A673 (cell line): ENCODE results near the gene TNP2. TPM values are rescaled to one million over a fixed set of nuclear protein-coding genes. Genes with fewer than 3 reads are reported as not detected.
A peak's percentile ranks its signal among the peaks of the same experiment; 100 is the strongest.

ENCODE experiments used
- BruUV-seq: library from RNA; stranded (reverse); fragments of 400-500 nt; replicated peaks from 2 replicates; lab custom pipeline; 2021; lab: Mats Ljungman, UMichigan
- CTCF ChIA-PET: fragments of 300-600 bp; sonication (Branson Sonifier 250); formaldehyde crosslinking; loops from one replicate; lab custom pipeline; 2022; ENCODE audit warnings: antibody characterized with exemption; lab: Charles Lee
- POLR2A ChIA-PET: fragments of 300-600 bp; sonication (Branson Sonifier 250); formaldehyde crosslinking; loops from one replicate; lab custom pipeline; 2022; ENCODE audit warnings: antibody characterized with exemption; ENCODE audit not compliant: low non-redundant PET; lab: Charles Lee
- DNase-seq: peaks from one replicate; pipeline ENCODE4 v3.0.0-alpha.2; 2015; ENCODE audit warnings: low spot score
- H3K27ac ChIP-seq: fragments of 200-600 bp; sonication (generic); 2 replicates; pipeline ENCODE4 v1.5.1; 2016; ENCODE audit warnings: mixed run types, low read depth, mild to moderate bottlenecking, mixed read lengths, antibody characterized with exemption, low read length; ENCODE audit not compliant: poor library complexity, severe bottlenecking
- H3K27me3 ChIP-seq: fragments of 200-600 bp; sonication (generic); replicated peaks from 2 replicates; pipeline ENCODE4 v1.6.1; 2017; ENCODE audit warnings: mixed run types, low read depth, mild to moderate bottlenecking, mixed read lengths, antibody characterized with exemption, low read length; ENCODE audit not compliant: insufficient read depth, poor library complexity
- H3K36me3 ChIP-seq: fragments of 200-600 bp; sonication (generic); 2 replicates; pipeline ENCODE4 v1.6.1; 2016; ENCODE audit warnings: mixed run types, mild to moderate bottlenecking, mixed read lengths, antibody characterized with exemption, low read length; ENCODE audit not compliant: insufficient read depth, poor library complexity, severe bottlenecking
- H3K4me1 ChIP-seq: fragments of 200-600 bp; sonication (generic); 2 replicates; pipeline ENCODE4 v1.6.1; 2017; ENCODE audit warnings: mixed run types, mild to moderate bottlenecking, mixed read lengths, antibody characterized with exemption, low read length; ENCODE audit not compliant: insufficient read depth, poor library complexity, severe bottlenecking
- H3K4me3 ChIP-seq: fragments of 200-600 bp; sonication (generic); 2 replicates; pipeline ENCODE4 v1.5.1; 2016; ENCODE audit warnings: low read depth, mixed run types, mild to moderate bottlenecking, mixed read lengths, low read length; ENCODE audit not compliant: poor library complexity, severe bottlenecking
- H3K9me3 ChIP-seq: fragments of 200-600 bp; sonication (generic); 2 replicates; pipeline ENCODE4 v1.6.1; 2016; ENCODE audit warnings: mixed run types, low read depth, mild to moderate bottlenecking, mixed read lengths, antibody characterized with exemption, low read length; ENCODE audit not compliant: poor library complexity, severe bottlenecking
- EZH2 ChIP-seq: fragments of 200-600 bp; sonication (generic); IDR thresholded peaks from 2 replicates; pipeline ENCODE4 v1.6.1; 2017; ENCODE audit warnings: borderline replicate concordance, low read depth, mild to moderate bottlenecking, mixed read lengths, antibody characterized with exemption, low read length; ENCODE audit not compliant: poor library complexity, severe bottlenecking
- intact Hi-C: fragments of 100-400 bp; cut with micrococcal nuclease; formaldehyde crosslinking; loops from one replicate; pipeline ENCODE4 v1.10.0; 2022; ENCODE audit not compliant: unreplicated experiment
- total RNA-seq: library from RNA; stranded (reverse); gene quantifications from 2 replicates; pipeline ENCODE4 v1.2.3, GENCODE V29; 2021
- TF ChIP-seq, protein P1 (sequence below): fragments of 300-800, 200-600 bp; sonication (generic); conservative IDR thresholded peaks from 2 replicates; pipeline ENCODE4 v1.5.1; 2017; ENCODE audit warnings: low read depth, mild to moderate bottlenecking, antibody characterized with exemption, low read length, moderate library complexity, mixed read lengths

Gene TNP2
- total RNA-seq, 1 experiment from 2014 or later: not detected

DNA sequence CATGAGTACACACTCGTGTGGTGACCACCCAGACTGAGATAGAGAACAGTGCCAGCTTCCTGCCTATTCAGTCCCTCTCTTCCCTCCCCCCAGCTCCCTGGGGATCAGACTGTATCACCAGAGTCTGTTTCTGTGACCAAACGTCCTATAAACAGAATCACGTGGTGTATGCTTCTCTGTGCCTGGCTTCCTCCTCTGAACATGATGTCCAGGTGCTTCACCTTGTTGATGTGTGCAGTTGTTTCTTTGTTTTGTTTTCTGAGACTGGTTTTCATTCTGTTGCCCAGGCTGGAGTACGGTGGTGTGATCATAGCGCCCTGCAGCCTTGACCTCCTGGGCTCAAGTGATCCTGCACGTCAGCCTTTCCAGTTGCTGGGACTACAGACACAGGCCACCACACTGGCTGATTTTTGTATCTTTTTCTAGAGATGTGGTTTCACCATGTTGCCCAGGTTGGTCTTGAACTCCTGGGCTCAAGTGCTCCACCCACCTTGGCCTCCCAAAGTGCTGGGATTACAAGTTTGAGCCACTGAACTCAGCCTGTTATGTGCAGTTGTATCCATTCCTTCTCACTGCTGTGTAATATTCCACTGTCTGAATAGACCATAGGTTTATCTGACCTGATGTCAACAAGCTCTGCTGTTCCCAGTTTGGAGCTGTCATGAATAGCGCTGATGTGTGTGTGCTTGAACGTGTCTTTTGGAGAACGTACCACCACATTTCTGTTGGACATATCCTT lies 40.9 kb upstream of the TNP2 start:
- no TSS peak for BruUV-seq
- intact Hi-C loops: no loop called here
- H3K4me3 ChIP-seq: no peak overlapping the region
- CTCF ChIA-PET: no interaction called here
- H3K27ac ChIP-seq: no peak overlapping the region
- TF ChIP-seq EZH2: no peak
- DNase-seq: peak; percentile 39
- H3K9me3 ChIP-seq: no peaks in the 10 kb centered on the region
- H3K4me1 ChIP-seq: peaks cover 7% of the 10 kb centered on the region
- POLR2A ChIA-PET: no interaction called here
- H3K36me3 ChIP-seq: no peaks in the 10 kb centered on the region
- H3K27me3 ChIP-seq: no peaks in the 10 kb centered on the region

DNA sequence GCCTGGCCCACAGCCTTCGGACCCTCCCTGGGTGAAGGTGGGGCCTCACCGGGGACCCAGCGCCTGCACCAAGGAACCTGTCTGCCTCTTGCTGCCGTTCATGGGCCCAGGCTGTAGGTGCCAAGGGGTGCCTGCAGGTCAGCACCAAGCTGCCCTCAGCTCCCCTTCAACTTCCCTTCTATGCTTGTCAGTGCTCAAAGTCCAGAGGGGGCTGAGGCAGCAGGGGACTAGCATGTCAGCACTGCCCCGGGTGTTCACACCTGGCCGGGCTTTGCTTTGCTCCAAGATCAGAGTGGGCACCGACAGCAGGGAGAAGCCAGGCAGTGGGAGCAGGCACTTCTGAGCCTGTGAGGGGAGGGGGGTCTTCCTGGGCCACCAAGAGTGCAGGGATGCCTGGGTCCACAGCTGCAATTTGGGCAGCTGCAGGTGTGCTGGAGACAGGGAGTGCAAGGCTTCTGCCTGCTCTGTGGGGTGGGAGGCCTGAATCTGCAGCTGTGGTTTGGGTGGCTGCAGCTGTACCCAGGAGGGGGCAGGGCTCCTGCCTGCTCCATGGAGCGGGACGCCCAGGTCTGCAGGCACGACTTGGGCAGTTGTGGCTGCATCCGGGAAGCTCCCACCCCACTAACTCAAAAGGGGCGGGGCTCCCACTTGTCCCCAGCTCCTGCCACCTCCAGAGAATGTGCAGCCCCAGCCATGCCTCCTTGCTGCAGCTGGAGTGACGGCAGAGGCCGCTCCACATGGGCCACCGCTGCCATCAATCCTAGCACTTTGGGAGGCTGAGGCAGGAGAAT lies 39.6 kb upstream of the TNP2 start:
- DNase-seq: no peak

DNA sequence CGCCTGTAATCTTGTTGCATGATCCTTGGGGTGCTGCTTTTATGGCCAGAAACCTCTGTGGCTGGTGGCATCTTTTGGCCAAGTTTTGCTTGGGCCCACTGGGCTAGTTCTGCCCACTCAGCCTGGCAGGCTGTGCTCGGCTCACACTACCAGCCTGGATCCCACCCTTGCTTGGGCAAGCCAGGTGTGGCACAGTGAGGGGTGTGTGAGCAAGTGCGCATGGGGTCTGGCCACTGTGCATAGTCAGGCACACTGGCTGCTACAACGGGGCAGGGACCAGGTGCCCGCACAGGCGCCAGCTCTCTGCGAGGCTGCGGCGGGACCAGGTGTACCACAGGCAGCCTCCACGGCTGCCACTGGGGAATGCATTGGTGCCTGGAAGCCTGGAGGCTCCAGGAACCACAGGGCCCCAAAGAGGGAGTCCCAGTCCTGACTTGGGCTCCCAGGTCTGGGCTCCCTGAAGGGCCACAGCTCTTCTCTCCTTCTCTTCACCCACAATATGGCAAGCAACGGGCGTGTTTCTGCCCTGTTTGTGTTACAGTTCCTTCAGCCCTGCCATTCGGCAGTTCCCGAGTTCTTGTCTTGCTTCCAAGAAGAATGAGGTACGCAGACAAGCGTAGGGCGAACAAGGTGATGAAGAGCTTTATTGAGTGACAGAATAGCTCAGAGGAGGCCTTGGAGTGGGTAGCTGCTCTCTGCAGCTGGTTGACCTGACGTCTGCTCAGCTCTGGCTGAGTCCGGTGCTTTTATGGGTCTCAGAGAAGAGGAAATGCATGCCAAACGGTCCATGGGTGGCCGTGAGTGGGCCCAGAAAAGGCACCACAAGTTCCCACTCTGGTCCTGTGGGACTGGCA lies 38.7 kb upstream of the TNP2 start:
- no TSS peak for BruUV-seq
- H3K4me1 ChIP-seq: peaks cover 5% of the 10 kb centered on the region
- no peak overlapping the region for H3K4me3 ChIP-seq
- ChIA-PET CTCF (no interaction called here), POLR2A (no interaction called here)
- intact Hi-C loops: no loop called here
- TF ChIP-seq, protein P1, sequence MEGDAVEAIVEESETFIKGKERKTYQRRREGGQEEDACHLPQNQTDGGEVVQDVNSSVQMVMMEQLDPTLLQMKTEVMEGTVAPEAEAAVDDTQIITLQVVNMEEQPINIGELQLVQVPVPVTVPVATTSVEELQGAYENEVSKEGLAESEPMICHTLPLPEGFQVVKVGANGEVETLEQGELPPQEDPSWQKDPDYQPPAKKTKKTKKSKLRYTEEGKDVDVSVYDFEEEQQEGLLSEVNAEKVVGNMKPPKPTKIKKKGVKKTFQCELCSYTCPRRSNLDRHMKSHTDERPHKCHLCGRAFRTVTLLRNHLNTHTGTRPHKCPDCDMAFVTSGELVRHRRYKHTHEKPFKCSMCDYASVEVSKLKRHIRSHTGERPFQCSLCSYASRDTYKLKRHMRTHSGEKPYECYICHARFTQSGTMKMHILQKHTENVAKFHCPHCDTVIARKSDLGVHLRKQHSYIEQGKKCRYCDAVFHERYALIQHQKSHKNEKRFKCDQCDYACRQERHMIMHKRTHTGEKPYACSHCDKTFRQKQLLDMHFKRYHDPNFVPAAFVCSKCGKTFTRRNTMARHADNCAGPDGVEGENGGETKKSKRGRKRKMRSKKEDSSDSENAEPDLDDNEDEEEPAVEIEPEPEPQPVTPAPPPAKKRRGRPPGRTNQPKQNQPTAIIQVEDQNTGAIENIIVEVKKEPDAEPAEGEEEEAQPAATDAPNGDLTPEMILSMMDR: no peak
- no peak for TF ChIP-seq EZH2
- H3K9me3 ChIP-seq: no peaks in the 10 kb centered on the region
- no peak overlapping the region for H3K27ac ChIP-seq
- H3K27me3 ChIP-seq: no peaks in the 10 kb centered on the region
- DNase-seq: no peak
- H3K36me3 ChIP-seq: no peaks in the 10 kb centered on the region

More for the DNA sequence above, 39.6 kb upstream of the TNP2 start:
- ChIA-PET CTCF (no interaction called here), POLR2A (no interaction called here)
- BruUV-seq: no TSS peak
- no peak overlapping the region for H3K4me3 ChIP-seq
- no peaks in the 10 kb centered on the region for H3K9me3 ChIP-seq
- no peaks in the 10 kb centered on the region for H3K27me3 ChIP-seq
- H3K36me3 ChIP-seq: no peaks in the 10 kb centered on the region
- intact Hi-C loops: no loop called here
- H3K27ac ChIP-seq: no peak overlapping the region
- TF ChIP-seq, protein P1: no peak
- H3K4me1 ChIP-seq: peaks cover 7% of the 10 kb centered on the region
